NCI-H1694 treated with DMSO at 0.1 percent for 48 hours (cell line): ENCODE results near the gene ZGLP1.
"Not testable (repeated sequence)": the region's sequence is repeated elsewhere in the genome, so short reads cannot be mapped to it uniquely, and the experiment has no call there.

Source experiments
- DNase-seq: peaks from one replicate; lab custom pipeline; 2025; lab: John Stamatoyannopoulos, UW

ZGLP1 gene

DNA sequence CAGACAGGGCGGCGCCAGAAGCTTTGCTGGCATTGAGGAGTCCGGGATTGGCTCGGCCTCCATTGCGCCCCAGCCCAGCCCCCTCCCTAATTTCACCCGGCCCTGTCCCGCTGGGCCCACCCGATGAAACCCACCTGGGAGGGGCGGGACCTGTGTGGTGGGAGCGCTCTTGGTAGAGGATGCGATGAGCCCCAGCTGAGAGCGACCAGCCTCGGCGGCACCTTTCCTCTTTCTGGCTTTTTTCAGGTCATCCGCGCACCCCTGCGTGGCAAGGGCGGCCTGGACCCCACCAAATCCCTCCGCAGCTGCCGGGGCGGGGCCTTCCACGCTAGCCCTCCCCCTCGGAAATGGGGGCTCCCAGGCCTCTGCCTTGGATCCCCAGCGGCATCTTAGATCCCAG, at the start of gene ZGLP1:
TSS of gene ZGLP1 (minus strand) at position 393 of the 400 bp plus-strand sequence.
- no peak for DNase-seq

DNA sequence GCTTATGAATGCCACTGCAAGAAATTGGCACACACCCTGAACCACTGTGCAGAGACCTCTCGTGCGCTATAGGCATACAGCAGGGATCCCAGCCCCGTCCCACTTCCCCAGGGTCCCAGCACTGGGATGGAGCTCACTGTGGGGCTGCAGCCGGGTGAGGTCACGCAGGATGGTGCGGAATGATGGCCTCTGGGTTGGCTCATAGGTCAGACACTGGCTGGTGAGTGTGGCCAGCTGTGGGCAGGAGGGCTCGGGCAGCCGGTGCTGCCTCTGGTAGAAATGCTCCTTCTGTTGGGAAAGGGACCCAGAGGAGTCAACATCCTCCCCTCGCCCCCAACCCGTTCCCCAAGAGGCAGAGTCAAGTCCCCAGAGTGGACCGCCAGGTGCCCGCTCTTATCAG, 46.8 kb upstream of the ZGLP1 start:
- no peak for DNase-seq

DNA sequence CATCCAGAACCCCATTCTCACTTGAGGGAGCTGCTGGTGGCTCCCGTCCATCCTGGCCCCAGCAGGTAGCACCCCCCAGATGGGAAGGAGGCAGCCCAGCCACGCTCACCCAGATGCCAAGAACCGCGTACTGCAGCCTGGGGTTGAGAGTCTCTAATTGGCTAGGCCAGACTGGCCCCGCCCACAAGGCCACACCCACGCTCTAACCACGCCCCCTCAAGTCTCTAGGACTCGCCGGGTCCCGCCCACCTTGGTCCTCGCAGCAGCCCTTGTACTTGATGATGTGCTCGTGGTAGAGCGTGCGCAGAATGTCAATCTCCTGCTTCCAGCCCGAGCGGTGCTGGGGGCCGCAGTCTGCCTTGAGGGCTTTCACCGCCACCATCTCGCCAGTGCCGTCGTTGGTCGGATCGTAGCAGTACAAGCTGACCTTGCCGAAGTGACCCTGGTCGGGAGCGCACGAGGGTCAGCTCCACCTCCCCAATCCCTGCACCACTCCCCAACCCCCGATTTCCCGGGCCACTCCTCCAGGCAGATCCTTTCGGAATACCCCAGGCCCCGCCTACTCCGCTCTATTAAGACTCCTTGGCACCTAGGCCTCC, 44.3 kb upstream of the ZGLP1 start:
- no peak for DNase-seq

GRCh38 chr19:10352764-10353671, 43.4 kb upstream of the ZGLP1 start:
- DNase-seq: no peak

DNA sequence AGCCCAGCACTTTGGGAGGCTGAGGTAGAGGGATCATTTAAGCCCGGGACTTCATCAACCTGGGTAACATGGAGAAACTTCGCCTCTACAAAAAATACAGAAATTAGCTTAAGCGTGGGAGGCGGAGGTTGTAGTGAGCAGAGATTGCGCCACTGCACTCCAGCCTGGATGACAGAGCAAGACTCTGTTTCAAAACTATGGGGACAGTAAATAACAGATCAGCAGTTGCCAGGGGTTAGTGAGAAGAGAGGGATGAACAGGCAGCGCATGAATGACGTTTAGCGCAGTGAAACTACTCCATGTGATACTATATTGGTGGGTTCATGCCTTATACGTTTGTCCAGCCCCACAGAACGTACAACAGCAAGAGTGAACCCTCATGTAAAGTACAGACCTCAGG, 36.9 kb upstream of the ZGLP1 start:
- DNase-seq: no peak

GRCh38 chr19:10344780-10345179, 35.2 kb upstream of the ZGLP1 start:
- DNase-seq: no peak

DNA sequence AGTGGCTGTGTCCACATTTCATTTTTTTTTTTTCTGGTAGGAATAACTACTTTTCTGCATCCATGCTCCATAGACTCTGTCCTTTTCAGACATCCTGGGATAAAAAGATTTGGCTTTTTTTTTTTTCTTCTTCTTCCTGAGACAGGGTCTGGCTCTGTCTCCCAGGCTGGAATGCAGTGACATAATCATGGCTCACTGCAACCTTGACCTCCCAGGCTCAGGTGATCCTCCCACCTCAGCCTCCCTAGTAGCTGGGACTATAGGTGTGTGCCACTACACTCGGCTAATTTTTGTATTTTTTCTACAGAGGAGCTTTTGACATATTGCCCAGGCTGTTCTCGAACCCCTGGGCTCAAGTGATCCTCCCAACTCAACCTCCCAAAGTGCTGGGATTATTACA, 33.9 kb upstream of the ZGLP1 start:
- no peak for DNase-seq

GRCh38 chr19:10339977-10340376, 30.4 kb upstream of the ZGLP1 start:
- no peak for DNase-seq

GRCh38 chr19:10339380-10339960, 29.9 kb upstream of the ZGLP1 start, which contains the start of gene ICAM3:
ICAM3 (minus strand) TSS chr19:10339624; CDS start chr19:10339614, 10 bp downstream.
- DNase-seq: no peak

GRCh38 chr19:10338940-10339339, 29.3 kb upstream of the ZGLP1 start:
- no peak for DNase-seq

DNA sequence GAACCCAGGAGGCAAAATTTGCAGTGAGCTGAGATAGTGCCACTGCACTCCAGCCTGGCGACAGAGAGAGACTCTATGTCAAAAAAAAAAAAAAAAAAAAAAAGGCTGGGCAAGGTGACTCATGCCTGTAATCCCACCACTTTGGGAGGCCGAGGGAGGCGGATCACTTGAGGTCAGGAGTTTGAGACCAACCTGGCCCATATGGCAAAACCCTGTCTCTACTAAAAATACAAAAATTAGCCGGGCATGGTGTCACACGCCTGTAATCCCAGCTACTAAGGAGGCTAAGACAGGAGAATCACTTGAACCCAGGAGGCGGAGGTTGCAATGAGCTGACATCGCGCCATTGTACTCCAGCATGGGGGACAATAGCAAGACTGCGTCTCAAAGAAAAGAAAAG, 27.1 kb upstream of the ZGLP1 start:
- not testable (repeated sequence) for DNase-seq

- no peak for DNase-seq
Measured at GRCh38 chr19:10335352-10335985, 25.9 kb upstream of the ZGLP1 start.

DNA sequence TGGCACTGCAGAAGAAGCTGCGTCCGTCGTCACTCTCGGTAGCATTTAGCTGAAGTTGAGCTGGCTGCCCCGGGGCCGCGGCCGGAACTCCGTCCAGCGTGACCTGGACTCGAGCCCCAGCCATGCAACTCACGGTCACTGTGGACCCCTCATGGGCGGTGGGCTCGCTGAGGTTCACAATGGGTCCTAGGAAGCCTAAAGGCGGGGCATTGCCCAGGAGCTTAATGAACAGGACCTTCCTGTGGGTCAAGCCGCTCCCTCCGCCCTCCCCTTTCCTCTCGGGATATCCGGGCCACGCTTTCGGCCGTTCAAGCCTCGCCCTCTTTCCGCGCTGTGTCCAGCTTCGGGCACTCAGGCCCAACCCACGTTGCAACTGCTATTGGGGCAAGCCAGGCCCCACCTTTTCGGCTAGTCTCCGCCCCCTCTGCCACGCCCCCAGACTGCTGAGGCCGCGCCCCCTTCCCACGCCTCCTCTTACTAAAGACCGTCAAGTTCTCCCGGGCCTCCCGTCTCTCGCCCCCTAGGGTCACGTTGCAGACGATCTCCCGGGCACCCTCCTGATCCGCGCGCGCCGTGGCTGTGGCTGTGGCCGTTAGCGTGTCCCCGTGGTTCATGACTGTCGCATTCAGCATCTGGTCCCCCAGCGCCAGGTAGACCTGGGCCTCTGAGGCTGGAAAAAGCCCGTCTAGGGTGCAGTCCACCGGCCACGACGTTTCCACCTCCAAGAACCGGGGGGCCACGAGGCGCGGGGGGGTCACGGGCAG, 25.2 kb upstream of the ZGLP1 start:
- DNase-seq: peak; percentile 3

DNA sequence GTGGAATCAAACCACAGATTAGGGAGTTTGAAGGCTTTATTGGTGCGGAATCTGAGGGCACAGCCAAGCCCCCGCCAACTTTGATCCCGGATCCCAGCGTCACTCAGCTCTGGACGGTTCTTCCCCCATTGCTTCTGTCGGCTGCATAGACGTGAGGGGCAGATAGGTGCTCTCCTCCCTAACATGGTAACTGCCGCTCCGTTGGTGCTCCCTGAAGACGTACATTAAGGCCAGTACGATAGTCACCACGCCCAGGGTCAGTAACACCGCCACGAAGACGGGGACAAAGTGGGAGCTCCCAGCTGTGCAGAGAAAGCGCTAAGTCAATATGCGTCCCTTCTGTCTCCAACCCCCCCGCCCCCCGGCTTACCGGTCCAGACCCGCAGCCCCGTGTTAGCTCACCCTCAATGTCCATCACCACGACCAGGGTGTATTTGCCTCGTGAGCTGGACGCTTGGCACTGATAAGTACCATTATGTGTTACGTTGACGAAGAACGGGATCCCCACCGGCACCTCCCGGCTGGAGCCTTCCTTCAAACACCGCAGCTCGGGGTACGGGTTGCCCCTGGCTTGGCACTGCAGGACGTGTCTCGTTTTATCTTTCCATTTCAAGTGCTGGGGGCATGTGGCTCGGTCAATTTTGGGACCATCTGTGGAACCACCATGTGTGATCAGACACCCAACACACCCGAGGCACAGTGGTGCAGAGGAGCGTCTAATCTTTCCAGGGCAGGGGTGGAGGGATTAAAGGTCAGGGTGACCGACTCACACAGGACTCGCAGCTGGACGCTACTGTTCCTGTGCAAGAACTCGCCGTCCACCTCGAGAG, 24.4 kb upstream of the ZGLP1 start:
- DNase-seq: no peak

DNA sequence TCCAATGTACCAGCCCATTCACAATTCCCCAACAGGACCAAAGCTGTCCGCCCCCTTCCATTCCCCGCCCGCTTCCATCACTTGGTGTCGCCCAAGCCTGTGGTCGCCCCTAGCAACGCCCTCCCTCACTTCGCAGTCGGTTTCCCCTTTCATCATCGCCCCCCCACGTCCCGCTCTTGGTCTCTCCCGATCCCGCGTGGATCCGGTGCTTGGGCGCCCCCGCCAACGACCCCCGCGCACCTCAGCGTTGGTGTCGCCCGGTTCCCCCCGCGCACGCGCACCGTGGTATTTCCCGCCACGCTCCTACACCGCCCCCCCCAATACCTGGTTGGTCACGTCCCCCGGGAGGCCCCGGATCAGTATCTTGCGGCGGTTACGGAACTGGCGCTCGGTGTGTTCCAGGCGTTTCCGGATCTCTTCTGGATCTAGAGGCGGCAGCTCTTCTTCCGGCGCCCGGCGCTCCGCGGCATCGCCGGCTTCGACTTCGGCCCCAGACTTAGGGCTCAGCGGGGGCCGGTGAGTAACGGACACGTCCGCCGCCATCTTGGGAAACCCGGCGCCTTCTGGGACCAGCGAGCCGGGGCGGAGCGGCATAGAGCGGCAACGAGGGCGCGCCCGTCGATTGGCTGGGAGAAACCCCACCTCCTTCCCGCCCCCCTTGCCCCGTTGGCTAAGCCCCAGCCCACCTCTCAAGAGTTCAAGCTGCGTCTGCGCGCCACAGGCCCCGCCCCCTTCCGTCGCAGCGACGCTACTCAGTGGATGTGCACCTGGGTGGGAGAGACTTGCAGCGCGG, 23.5 kb upstream of the ZGLP1 start, which contains the start of gene RAVER1:
TSS of gene RAVER1 (minus strand) at position 565 of the 793 bp plus-strand sequence. CDS start at position 543, 22 bp downstream.
- peak; percentile 90 for DNase-seq

DNA sequence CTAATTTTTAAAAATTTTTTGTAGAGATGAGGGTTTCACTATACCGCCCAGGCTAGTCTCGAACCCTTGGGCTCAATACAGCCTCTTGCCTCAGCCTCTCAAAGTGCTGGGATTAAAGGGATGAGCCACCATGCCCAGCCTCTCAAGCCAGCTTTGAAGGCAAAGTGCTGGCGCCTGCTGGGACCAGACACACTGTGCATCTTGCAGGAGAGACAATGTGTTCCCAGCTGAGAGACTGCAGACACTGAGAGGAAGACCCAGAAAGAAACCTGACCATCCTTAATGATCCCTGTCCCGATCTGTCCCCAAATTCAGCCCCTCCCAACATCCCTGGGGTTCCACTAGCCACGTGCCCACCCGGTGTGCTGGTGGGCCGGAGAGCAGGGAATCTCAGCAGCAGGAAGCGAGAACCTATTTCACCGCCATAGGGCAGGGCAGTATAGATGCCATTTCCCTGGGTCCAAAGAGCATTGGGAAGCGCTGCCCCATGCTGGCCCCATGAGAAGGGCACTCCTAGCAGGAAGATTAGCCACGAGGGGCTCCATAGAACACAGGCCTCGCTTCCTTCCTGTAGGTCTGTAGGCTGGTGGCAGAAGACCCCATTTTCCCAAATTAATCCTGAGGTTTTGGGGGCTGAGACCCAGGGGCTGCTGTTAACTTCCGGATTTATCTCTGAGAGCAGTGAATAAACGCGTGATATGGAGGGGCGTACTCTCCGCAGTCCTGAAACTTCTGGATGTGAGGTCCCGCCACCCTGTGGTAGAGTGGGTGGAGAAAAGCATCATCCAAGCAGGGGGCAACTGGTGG, 22.7 kb upstream of the ZGLP1 start:
- DNase-seq: peak; percentile 37

DNA sequence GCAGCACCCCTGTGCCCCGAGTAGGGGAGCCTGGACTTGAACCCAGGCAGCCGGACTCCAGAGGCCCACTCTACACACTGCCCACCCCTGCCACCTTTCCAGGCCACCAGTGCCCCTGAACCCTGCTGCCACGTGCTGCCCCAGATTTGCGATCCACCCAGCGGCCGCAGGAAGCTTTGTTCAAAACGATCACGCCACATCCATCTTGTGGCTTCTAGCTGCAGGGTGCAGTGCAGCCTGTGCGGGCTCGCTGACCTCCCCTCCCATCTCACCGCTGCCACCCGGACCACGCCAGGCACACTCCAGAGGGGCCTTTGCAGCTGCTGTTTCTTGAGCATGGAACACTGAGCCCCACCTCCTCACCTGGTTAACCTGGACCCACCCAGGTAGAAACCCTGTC, 19.9 kb upstream of the ZGLP1 start:
- DNase-seq: no peak

DNA sequence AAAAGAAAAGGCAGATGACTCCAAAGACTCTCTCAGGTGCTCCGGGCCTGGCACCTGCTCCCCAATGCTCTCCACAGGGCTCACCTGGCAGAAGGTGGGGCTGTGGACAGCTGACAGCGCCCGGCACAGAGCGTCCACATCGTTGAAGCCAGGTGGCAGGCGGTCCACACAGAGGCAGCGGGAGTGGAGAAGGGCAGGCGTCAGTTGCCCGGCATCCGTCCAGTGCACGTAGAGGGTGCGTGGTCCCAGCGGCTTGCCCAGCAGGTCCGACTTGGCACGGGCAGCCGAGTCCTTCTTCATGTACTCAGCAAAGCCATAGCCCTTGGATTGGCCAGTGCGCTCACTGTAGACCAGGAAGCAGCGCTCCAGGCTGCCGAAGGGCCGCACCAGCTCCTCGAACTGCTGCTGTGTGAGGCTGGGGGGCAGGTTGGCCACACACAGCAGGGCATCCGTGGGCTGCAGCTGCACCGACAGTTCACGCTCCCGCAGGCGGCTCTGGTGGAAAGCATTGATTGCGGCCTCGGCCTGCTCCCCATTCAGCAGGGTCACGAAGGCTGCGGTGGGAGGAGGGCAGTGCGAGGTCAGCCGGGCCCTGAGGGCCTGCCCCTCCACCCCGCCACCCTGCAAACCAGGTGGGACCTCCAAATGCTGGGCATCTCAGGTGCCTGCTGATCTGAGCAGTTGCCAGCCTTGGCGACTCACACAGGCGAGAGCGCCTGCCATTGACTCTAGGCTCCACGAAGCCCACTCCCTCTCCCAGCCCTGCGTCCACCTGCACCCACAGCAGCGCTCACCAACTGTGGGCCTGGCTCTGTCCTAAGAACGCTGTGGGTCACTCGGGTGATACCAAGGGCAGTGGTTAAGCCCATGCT, 19.2 kb upstream of the ZGLP1 start:
- no peak for DNase-seq
